Stomach (tissue), 4 donors: ENCODE data around the gene XCL1.

ENCODE experiments used
- POLR2A ChIP-seq, 4 donors: fragments of 450-650 bp; IDR thresholded peaks; one replicate each; pipeline ENCODE4 v1.6.1; 2016; ENCODE audit warnings: antibody characterized with exemption in 4 of 4, control low read depth in 2 of 4, mild to moderate bottlenecking in 1 of 4, moderate library complexity in 1 of 4
- POLR2AphosphoS5 ChIP-seq, 3 donors: sonication (generic); formaldehyde crosslinking; IDR thresholded peaks; one replicate each; pipeline ENCODE4 v1.6.1; 2016; ENCODE audit warnings: antibody characterized with exemption in 3 of 3
- TF ChIP-seq, protein P1 (sequence below), 7 experiments: fragments of 450-650 bp in 4 of 7; fragments of 200-600 bp in 3 of 7; sonication (generic) in 3 of 7; IDR thresholded peaks; one replicate each; pipeline ENCODE4 v1.5.1; 2016 to 2019; ENCODE audit warnings: antibody characterized with exemption in 7 of 7, control low read depth in 2 of 7, mild to moderate bottlenecking in 1 of 7

GRCh38 chr1:168567568-168567967 lies 8.8 kb upstream of the XCL1 start:
- TF ChIP-seq POLR2A (IDR thresholded peaks at IDR 0.05): no peak
- TF ChIP-seq, protein P1, sequence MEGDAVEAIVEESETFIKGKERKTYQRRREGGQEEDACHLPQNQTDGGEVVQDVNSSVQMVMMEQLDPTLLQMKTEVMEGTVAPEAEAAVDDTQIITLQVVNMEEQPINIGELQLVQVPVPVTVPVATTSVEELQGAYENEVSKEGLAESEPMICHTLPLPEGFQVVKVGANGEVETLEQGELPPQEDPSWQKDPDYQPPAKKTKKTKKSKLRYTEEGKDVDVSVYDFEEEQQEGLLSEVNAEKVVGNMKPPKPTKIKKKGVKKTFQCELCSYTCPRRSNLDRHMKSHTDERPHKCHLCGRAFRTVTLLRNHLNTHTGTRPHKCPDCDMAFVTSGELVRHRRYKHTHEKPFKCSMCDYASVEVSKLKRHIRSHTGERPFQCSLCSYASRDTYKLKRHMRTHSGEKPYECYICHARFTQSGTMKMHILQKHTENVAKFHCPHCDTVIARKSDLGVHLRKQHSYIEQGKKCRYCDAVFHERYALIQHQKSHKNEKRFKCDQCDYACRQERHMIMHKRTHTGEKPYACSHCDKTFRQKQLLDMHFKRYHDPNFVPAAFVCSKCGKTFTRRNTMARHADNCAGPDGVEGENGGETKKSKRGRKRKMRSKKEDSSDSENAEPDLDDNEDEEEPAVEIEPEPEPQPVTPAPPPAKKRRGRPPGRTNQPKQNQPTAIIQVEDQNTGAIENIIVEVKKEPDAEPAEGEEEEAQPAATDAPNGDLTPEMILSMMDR (IDR thresholded peaks at IDR 0.05): no peak
- no peak for TF ChIP-seq POLR2AphosphoS5 (IDR thresholded peaks at IDR 0.05)
